ENCODE data around the gene CKM.

GRCh38 chr19:45355402-45355801 is 32.7 kb upstream of the CKM start:
- TF ChIP-seq CTCF (IDR thresholded peaks at IDR 0.05) (no peak), POLR2A (IDR thresholded peaks at IDR 0.05; ENCODE audit: low read depth) (no peak)
